Loucy (cell line): Measurements from ENCODE around the gene BMERB1.

Source experiments
- H2AFZ ChIP-seq: fragments of 200-600 bp; sonication (generic); 2 replicates; pipeline ENCODE4 v1.6.0; 2016; ENCODE audit warnings: antibody characterized with exemption, mild to moderate bottlenecking, low read length, moderate library complexity
- H3F3A ChIP-seq: fragments of 200-600 bp; 2 replicates; pipeline ENCODE4 v1.6.0; 2016; ENCODE audit warnings: antibody characterized with exemption, low read depth, mild to moderate bottlenecking
- H3K27me3 ChIP-seq: fragments of 200-600 bp; sonication (generic); 2 replicates; pipeline ENCODE4 v1.6.1; 2014; ENCODE audit warnings: low read length, mild to moderate bottlenecking; ENCODE audit not compliant: insufficient read depth, poor library complexity, severe bottlenecking
- H3K36me3 ChIP-seq: fragments of 200-600 bp; sonication (generic); 2 replicates; pipeline ENCODE4 v1.6.1; 2016; ENCODE audit warnings: low read length; ENCODE audit not compliant: insufficient read depth
- H3K4me1 ChIP-seq: fragments of 200-600 bp; sonication (generic); 2 replicates; pipeline ENCODE4 v1.5.1; 2014; ENCODE audit warnings: low read length, mild to moderate bottlenecking; ENCODE audit not compliant: insufficient read depth, poor library complexity, severe bottlenecking
- H3K4me2 ChIP-seq: fragments of 200-600 bp; sonication (generic); 2 replicates; pipeline ENCODE4 v1.6.0; 2014; ENCODE audit warnings: antibody characterized with exemption, low read length, low read depth, mild to moderate bottlenecking; ENCODE audit not compliant: poor library complexity, severe bottlenecking
- H3K4me3 ChIP-seq: fragments of 200-600 bp; sonication (generic); 2 replicates; pipeline ENCODE4 v1.5.1; 2014; ENCODE audit warnings: low read length, mild to moderate bottlenecking, mixed read lengths; ENCODE audit not compliant: poor library complexity, severe bottlenecking
- H3K79me2 ChIP-seq: fragments of 200-600 bp; sonication (generic); 2 replicates; pipeline ENCODE4 v1.6.1; 2014; ENCODE audit warnings: low read length; ENCODE audit not compliant: insufficient read depth
- H3K9ac ChIP-seq: fragments of 200-600 bp; sonication (generic); 2 replicates; pipeline ENCODE4 v1.6.0; 2014; ENCODE audit warnings: mild to moderate bottlenecking, low read depth, low read length, moderate library complexity; ENCODE audit not compliant: poor library complexity, severe bottlenecking
- H3K9me2 ChIP-seq: fragments of 200-600 bp; sonication (generic); replicated peaks from 2 replicates; pipeline ENCODE4 v1.6.1; 2016; ENCODE audit warnings: low read depth, low read length, mixed read lengths
- H3K9me3 ChIP-seq: fragments of 200-600 bp; sonication (generic); 2 replicates; pipeline ENCODE4 v1.6.1; 2014; ENCODE audit warnings: mild to moderate bottlenecking, antibody characterized with exemption, low read length, low read depth; ENCODE audit not compliant: insufficient read depth
- H4K20me1 ChIP-seq: fragments of 200-600 bp; sonication (generic); 2 replicates; pipeline ENCODE4 v1.6.0; 2014; ENCODE audit warnings: antibody characterized with exemption, low read length, mild to moderate bottlenecking; ENCODE audit not compliant: insufficient read depth, poor library complexity, severe bottlenecking
- CTCF ChIP-seq: fragments of 200-600 bp; sonication (generic); conservative IDR thresholded peaks from 2 replicates; pipeline ENCODE4 v1.5.1; 2014; ENCODE audit warnings: mild to moderate bottlenecking, antibody characterized with exemption, low read length
- EZH2phosphoT487 ChIP-seq: fragments of 200-600 bp; IDR thresholded peaks from 2 replicates; pipeline ENCODE4 v1.6.1; 2018; ENCODE audit warnings: antibody characterized with exemption, mild to moderate bottlenecking, moderate library complexity, borderline replicate concordance

Gene BMERB1

GRCh38 chr16:15553313-15554088 lies 119.1 kb downstream of the BMERB1 start:
- Histone ChIP-seq H3K4me1 (no peaks in the 10 kb centered on the region), H3K36me3 (no peaks in the 10 kb centered on the region), H3K9me3 (no peaks in the 10 kb centered on the region), H3K79me2 (no peaks in the 10 kb centered on the region), H2AFZ (no peak overlapping the region), H3K27me3 (no peaks in the 10 kb centered on the region), H4K20me1 (no peaks in the 10 kb centered on the region), H3K4me3 (no peak overlapping the region), H3K9ac (no peak overlapping the region), H3F3A (no peaks in the 10 kb centered on the region), H3K9me2 (no peaks in the 10 kb centered on the region), H3K4me2 (no peak overlapping the region)
- TF ChIP-seq CTCF (no peak), EZH2phosphoT487 (no peak)

- H3F3A ChIP-seq, result no peaks in the 10 kb centered on the region
- no peak overlapping the region for H2AFZ ChIP-seq
- no peaks in the 10 kb centered on the region for H3K9me3 ChIP-seq
- no peaks in the 10 kb centered on the region for H3K27me3 ChIP-seq
- TF ChIP-seq CTCF (no peak), EZH2phosphoT487 (no peak)
- no peaks in the 10 kb centered on the region for H3K9me2 ChIP-seq
- H3K4me2 ChIP-seq, result no peak overlapping the region
- no peaks in the 10 kb centered on the region for H3K4me1 ChIP-seq
- H3K36me3 ChIP-seq, result no peaks in the 10 kb centered on the region
- H3K4me3 ChIP-seq, result no peak overlapping the region
- no peaks in the 10 kb centered on the region for H4K20me1 ChIP-seq
- no peaks in the 10 kb centered on the region for H3K79me2 ChIP-seq
- no peak overlapping the region for H3K9ac ChIP-seq
Measured at GRCh38 chr16:15556130-15556529, 121.7 kb downstream of the BMERB1 start.

- Histone ChIP-seq H3K27me3 (no peaks in the 10 kb centered on the region), H3K4me3 (no peak overlapping the region), H4K20me1 (no peaks in the 10 kb centered on the region), H2AFZ (no peak overlapping the region), H3K36me3 (no peaks in the 10 kb centered on the region), H3K4me1 (no peaks in the 10 kb centered on the region), H3K9ac (no peak overlapping the region), H3K79me2 (no peaks in the 10 kb centered on the region), H3K4me2 (no peak overlapping the region), H3K9me2 (no peaks in the 10 kb centered on the region), H3F3A (no peaks in the 10 kb centered on the region), H3K9me3 (no peaks in the 10 kb centered on the region)
- no peak for TF ChIP-seq CTCF
- no peak for TF ChIP-seq EZH2phosphoT487
Measured at GRCh38 chr16:15557258-15557657, 122.9 kb downstream of the BMERB1 start.
